Vagina (tissue), 2 donors: Measurements from ENCODE around the gene NCKAP5L.

Experiments used
- CTCF ChIP-seq, 3 experiments: fragments of 450-650 bp in 2 of 3; fragments of 200-600 bp in 1 of 3; sonication (generic) in 1 of 3; IDR thresholded peaks; one replicate each; pipeline ENCODE4 v1.5.1; 2017 to 2019; ENCODE audit warnings: antibody characterized with exemption in 3 of 3, mild to moderate bottlenecking in 2 of 3, moderate library complexity in 2 of 3
- POLR2A ChIP-seq, 2 donors: fragments of 450-650 bp; IDR thresholded peaks; one replicate each; pipeline ENCODE4 v1.6.1; 2017; ENCODE audit warnings: antibody characterized with exemption in 2 of 2, mild to moderate bottlenecking in 2 of 2, moderate library complexity in 2 of 2

- TF ChIP-seq CTCF (IDR thresholded peaks at IDR 0.05) (no peak), POLR2A (IDR thresholded peaks at IDR 0.05) (no peak)
These were observed 44.6 kb upstream of the NCKAP5L start for GRCh38 chr12:49872781-49873181.
